SK-N-SH (cell line): ENCODE measurements around the gene TAC3.

Experiments
- CTCF ChIP-seq: fragments of 200-600 bp; sonication (generic); IDR thresholded peaks from 2 replicates; pipeline ENCODE4 v1.6.1; 2017; ENCODE audit warnings: antibody characterized with exemption, mild to moderate bottlenecking, moderate library complexity
- MAX ChIP-seq: IDR thresholded peaks from 2 replicates; pipeline ENCODE4 v1.4.0; 2012; ENCODE audit warnings: low read depth
- NRF1 ChIP-seq: IDR thresholded peaks from 2 replicates; pipeline ENCODE4 v1.6.1; 2012; ENCODE audit warnings: low read depth, mild to moderate bottlenecking, low read length
- RAD21 ChIP-seq: IDR thresholded peaks from 2 replicates; pipeline ENCODE4 v1.6.1; 2012; ENCODE audit warnings: mild to moderate bottlenecking, low read length
- RCOR1 ChIP-seq: fragments of 150-350 bp; IDR thresholded peaks from 2 replicates; pipeline ENCODE4 v1.6.1; 2017; ENCODE audit warnings: antibody characterized with exemption, low read length
- SMC3 ChIP-seq: IDR thresholded peaks from 2 replicates; pipeline ENCODE4 v1.6.1; 2012; ENCODE audit warnings: low read depth, low read length, improper control_type of control experiment
- YY1 ChIP-seq: IDR thresholded peaks from 2 replicates; pipeline ENCODE4 v1.4.0; 2012; ENCODE audit warnings: low read depth, mild to moderate bottlenecking
- TF ChIP-seq, protein P1 (sequence below): IDR thresholded peaks from 2 replicates; pipeline ENCODE4 v1.6.1; 2012; ENCODE audit warnings: mild to moderate bottlenecking, low read depth, low read length, moderate library complexity
- TF ChIP-seq, protein P2 (sequence below): IDR thresholded peaks from 2 replicates; pipeline ENCODE4 v1.4.0; 2012; ENCODE audit warnings: low read depth, borderline replicate concordance

DNA sequence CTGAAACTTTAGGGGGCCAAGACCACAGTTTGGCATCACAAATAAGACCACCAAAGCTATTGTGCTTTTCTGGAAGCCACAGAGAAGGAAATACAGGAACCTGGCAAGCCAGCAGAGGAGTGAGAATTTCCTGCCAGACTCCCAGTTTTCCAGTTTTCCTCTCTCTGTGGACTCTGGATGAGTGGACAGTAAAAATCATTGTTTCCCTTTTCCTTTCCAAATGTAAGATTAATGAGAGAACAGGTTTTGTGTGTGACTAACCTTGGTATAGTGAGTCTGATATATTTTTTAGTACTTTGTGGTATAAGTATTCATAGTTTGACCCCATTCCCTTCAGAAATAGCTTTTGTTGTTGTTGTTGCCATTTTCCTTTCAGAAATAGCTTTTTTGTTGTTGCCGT, 2.6 kb upstream of the TAC3 start:
- no peak for TF ChIP-seq CTCF
- TF ChIP-seq YY1 = no peak
- TF ChIP-seq, protein P1, sequence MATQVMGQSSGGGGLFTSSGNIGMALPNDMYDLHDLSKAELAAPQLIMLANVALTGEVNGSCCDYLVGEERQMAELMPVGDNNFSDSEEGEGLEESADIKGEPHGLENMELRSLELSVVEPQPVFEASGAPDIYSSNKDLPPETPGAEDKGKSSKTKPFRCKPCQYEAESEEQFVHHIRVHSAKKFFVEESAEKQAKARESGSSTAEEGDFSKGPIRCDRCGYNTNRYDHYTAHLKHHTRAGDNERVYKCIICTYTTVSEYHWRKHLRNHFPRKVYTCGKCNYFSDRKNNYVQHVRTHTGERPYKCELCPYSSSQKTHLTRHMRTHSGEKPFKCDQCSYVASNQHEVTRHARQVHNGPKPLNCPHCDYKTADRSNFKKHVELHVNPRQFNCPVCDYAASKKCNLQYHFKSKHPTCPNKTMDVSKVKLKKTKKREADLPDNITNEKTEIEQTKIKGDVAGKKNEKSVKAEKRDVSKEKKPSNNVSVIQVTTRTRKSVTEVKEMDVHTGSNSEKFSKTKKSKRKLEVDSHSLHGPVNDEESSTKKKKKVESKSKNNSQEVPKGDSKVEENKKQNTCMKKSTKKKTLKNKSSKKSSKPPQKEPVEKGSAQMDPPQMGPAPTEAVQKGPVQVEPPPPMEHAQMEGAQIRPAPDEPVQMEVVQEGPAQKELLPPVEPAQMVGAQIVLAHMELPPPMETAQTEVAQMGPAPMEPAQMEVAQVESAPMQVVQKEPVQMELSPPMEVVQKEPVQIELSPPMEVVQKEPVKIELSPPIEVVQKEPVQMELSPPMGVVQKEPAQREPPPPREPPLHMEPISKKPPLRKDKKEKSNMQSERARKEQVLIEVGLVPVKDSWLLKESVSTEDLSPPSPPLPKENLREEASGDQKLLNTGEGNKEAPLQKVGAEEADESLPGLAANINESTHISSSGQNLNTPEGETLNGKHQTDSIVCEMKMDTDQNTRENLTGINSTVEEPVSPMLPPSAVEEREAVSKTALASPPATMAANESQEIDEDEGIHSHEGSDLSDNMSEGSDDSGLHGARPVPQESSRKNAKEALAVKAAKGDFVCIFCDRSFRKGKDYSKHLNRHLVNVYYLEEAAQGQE = no peak
- TF ChIP-seq MAX = no peak
- no peak for TF ChIP-seq SMC3
- TF ChIP-seq, protein P2, sequence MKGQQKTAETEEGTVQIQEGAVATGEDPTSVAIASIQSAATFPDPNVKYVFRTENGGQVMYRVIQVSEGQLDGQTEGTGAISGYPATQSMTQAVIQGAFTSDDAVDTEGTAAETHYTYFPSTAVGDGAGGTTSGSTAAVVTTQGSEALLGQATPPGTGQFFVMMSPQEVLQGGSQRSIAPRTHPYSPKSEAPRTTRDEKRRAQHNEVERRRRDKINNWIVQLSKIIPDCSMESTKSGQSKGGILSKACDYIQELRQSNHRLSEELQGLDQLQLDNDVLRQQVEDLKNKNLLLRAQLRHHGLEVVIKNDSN = no peak
- TF ChIP-seq NRF1 = no peak
- no peak for TF ChIP-seq RAD21
- no peak for TF ChIP-seq RCOR1
